Measurements from ENCODE around the gene BRD3OS.

The BRD3OS gene

GRCh38 chr9:134039386-134040175 lies 14.3 kb downstream of the BRD3OS start:
- no peak for DNase-seq (ENCODE audit: low spot score)
- no peak for TF ChIP-seq CTCF (IDR thresholded peaks at IDR 0.05; ENCODE audit: extremely low read depth, insufficient read depth, missing control alignments)
- in situ Hi-C loops (cut with MboI; ENCODE audit: low pct_unique_long_range_greater_than_20kb, low sequenced_read_pairs, unreplicated experiment), result no loop called here

DNA sequence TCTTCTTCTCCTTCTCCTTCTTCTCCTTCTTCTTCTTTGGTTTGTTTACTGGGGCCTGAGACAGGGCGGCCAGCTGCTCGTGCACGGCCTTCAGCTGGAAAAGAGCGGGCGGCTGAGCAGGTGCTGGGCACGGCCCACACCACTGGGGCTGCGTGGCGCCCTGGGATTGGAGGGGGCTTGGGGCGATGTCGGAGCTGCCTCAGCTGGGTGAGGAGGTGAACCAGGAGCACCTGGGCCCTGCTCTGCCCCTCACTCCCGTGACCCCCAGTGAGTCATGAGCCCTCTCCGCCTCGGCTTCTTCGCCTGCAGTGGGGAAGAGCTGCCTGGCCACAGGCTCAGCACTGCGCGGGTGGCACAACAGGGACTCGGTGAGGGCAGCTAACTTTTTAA lies 14.9 kb downstream of the BRD3OS start:
- TF ChIP-seq CTCF (IDR thresholded peaks at IDR 0.05; ENCODE audit: extremely low read depth, insufficient read depth, missing control alignments), result no peak
- in situ Hi-C loops (cut with MboI; ENCODE audit: low pct_unique_long_range_greater_than_20kb, low sequenced_read_pairs, unreplicated experiment), result no loop called here
- DNase-seq (ENCODE audit: low spot score), result no peak

DNA sequence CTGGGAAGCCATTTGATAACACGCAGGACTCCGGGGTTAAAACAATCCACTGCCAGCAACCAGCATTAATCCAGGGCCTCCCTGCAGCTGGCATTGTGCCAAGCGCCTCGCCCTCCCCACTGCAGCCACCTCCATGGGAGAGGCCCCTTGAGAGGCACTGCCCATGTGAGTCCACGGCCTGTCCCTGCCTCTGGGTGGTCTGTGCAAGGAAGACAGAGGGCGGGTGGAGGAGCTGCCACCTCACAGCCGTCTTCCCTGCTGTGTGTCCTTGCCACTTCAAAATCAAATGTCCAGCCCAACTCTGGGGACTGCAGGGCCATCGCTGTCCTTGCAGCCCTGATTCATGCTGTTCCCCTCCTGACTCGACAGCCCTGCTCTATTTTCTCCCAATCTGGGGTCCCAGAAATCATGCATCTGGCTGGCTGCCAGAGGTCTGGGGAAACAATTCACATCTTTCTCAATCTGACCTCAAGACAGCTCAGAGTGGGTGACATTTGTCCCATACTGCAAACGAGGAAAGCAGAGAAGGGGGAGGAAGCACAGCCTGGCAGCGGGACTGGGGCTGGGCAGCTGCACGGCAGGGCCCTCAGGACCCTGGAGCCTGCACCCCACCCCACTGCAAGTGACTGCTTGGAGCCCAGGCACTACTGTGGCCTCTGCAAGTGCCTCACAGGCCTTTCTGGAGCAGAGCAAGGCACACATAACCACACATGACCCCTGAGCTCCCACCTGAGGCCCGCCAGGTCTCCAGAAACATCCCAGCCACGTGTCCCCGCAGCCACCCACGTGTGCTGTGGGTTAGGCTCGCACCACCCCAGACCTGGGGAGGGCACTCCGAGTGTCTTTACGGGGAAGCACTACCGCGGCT lies 15.7 kb downstream of the BRD3OS start:
- no peak for DNase-seq (ENCODE audit: low spot score)
- in situ Hi-C loops (cut with MboI; ENCODE audit: low pct_unique_long_range_greater_than_20kb, low sequenced_read_pairs, unreplicated experiment), result no loop called here

DNA sequence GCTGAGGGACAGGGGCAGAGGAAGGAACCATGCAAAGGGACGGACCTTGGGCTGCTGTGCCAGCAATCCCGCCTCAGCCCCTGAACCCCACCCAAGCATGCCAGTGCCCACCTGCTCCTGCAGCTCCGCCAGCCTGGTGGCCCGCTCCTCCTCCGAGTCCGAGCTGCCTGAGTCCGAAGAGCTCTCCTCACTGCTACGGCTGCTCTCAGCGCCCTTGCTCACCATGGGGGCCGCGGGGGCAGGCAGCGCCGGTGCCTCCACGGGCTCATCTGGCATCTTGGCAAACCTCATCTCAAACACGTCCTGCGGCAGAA lies 16.3 kb downstream of the BRD3OS start:
- DNase-seq (ENCODE audit: low spot score), result no peak
- TF ChIP-seq CTCF (IDR thresholded peaks at IDR 0.05; ENCODE audit: extremely low read depth, insufficient read depth, missing control alignments), result no peak
- in situ Hi-C loops (cut with MboI; ENCODE audit: low pct_unique_long_range_greater_than_20kb, low sequenced_read_pairs, unreplicated experiment), result no loop called here

More for the DNA sequence above, 15.7 kb downstream of the BRD3OS start:
- no peak for TF ChIP-seq CTCF (IDR thresholded peaks at IDR 0.05; ENCODE audit: extremely low read depth, insufficient read depth, missing control alignments)

GRCh38 chr9:134043531-134043988 lies 18.3 kb downstream of the BRD3OS start:
- in situ Hi-C loops (cut with MboI; ENCODE audit: low pct_unique_long_range_greater_than_20kb, low sequenced_read_pairs, unreplicated experiment), result no loop called here
- no peak for DNase-seq (ENCODE audit: low spot score)
- no peak for TF ChIP-seq CTCF (IDR thresholded peaks at IDR 0.05; ENCODE audit: extremely low read depth, insufficient read depth, missing control alignments)

- in situ Hi-C loops (cut with MboI; ENCODE audit: low pct_unique_long_range_greater_than_20kb, low sequenced_read_pairs, unreplicated experiment), result no loop called here
- no peak for DNase-seq (ENCODE audit: low spot score)
- TF ChIP-seq CTCF (IDR thresholded peaks at IDR 0.05; ENCODE audit: extremely low read depth, insufficient read depth, missing control alignments), result no peak
These were observed 19.7 kb downstream of the BRD3OS start for GRCh38 chr9:134044944-134045343.

Data from GM13977 (cell line).